Naive thymus-derived CD4-positive, alpha-beta T cell (primary cell): Measurements from ENCODE around the gene ADGRB2. TPM values are rescaled to one million over a fixed set of nuclear protein-coding genes. Genes with fewer than 3 reads are reported as not detected.

Source experiments
- ATAC-seq: fragments of 150-1000 bp; cut with Tn5 transposase; 2 replicates; pipeline ENCODE4 v1.10.0; 2021; ENCODE audit warnings: mild to moderate bottlenecking, moderate library complexity
- CTCF ChIA-PET: fragments of 350-600 bp; sonication (Branson Sonifier 250); formaldehyde crosslinking; loops from one replicate; lab custom pipeline; 2021; ENCODE audit warnings: antibody characterized with exemption; lab: Charles Lee
- POLR2A ChIA-PET: fragments of 350-600 bp; sonication (Branson Sonifier 250); formaldehyde crosslinking; loops from one replicate; lab custom pipeline; 2021; ENCODE audit warnings: antibody characterized with exemption, inconsistent platforms; lab: Charles Lee
- DNase-seq, 9 donors: peaks; one replicate each; pipeline versions ENCODE4 v3.0.0 to v3.0.0-alpha.2; 2020 to 2022; ENCODE audit warnings: mixed read lengths in 1 of 9
- H3K27ac ChIP-seq: one replicate; pipeline ENCODE4 v1.7.0; 2013; ENCODE audit warnings: mild to moderate bottlenecking, low read depth, low read length, moderate library complexity
- H3K27me3 ChIP-seq, 2 donors: one replicate each; pipeline ENCODE4 v1.7.0; 2013; ENCODE audit warnings: low read length in 2 of 2, mild to moderate bottlenecking in 2 of 2, moderate library complexity in 2 of 2; ENCODE audit not compliant: control insufficient read depth in 2 of 2, insufficient read depth in 2 of 2
- H3K36me3 ChIP-seq, 3 experiments: 1 replicate in 2 of 3; 2 replicates in 1 of 3; pipeline ENCODE4 v1.7.0; 2013; ENCODE audit warnings: low read length in 3 of 3, mild to moderate bottlenecking in 3 of 3, moderate library complexity in 1 of 3; ENCODE audit not compliant: insufficient read depth in 3 of 3, control insufficient read depth in 2 of 3
- H3K4me1 ChIP-seq, 2 donors: one replicate each; pipeline ENCODE4 v1.7.0; 2013; ENCODE audit warnings: low read length in 2 of 2, mild to moderate bottlenecking in 2 of 2, moderate library complexity in 1 of 2; ENCODE audit not compliant: control insufficient read depth in 2 of 2, insufficient read depth in 2 of 2
- H3K4me3 ChIP-seq: 2 replicates; pipeline ENCODE4 v1.7.0; 2013; ENCODE audit warnings: mild to moderate bottlenecking, low read length
- H3K9me3 ChIP-seq, 3 experiments: 1 replicate in 2 of 3; 2 replicates in 1 of 3; pipeline ENCODE4 v1.7.0; 2013; ENCODE audit warnings: low read length in 3 of 3; ENCODE audit not compliant: control insufficient read depth in 2 of 3
- H3K27ac Mint-ChIP-seq, 9 donors: one replicate each; pipeline ENCODE4 v1.8.0; 2020 to 2022; ENCODE audit warnings: mixed read lengths in 9 of 9, mild to moderate bottlenecking in 8 of 9, moderate library complexity in 5 of 9, inconsistent platforms in 2 of 9
- H3K27me3 Mint-ChIP-seq, 5 donors: one replicate each; pipeline ENCODE4 v1.8.0; 2021 to 2022; ENCODE audit warnings: mixed read lengths in 5 of 5, mild to moderate bottlenecking in 1 of 5
- H3K36me3 Mint-ChIP-seq, 5 donors: one replicate each; pipeline ENCODE4 v1.8.0; 2020 to 2022; ENCODE audit warnings: mixed read lengths in 5 of 5, mild to moderate bottlenecking in 3 of 5, inconsistent platforms in 1 of 5
- H3K4me1 Mint-ChIP-seq, 7 donors: one replicate each; pipeline ENCODE4 v1.8.0; 2020 to 2022; ENCODE audit warnings: mixed read lengths in 7 of 7, mild to moderate bottlenecking in 3 of 7, inconsistent platforms in 1 of 7
- H3K4me3 Mint-ChIP-seq, 10 donors: one replicate each; pipeline ENCODE4 v1.8.0; 2020 to 2022; ENCODE audit warnings: mild to moderate bottlenecking in 10 of 10, mixed read lengths in 10 of 10, moderate library complexity in 6 of 10, inconsistent platforms in 2 of 10
- H3K9me3 Mint-ChIP-seq, 11 donors: one replicate each; pipeline ENCODE4 v1.8.0; 2020 to 2022; ENCODE audit warnings: mixed read lengths in 11 of 11, mild to moderate bottlenecking in 4 of 11, inconsistent platforms in 1 of 11, moderate library complexity in 1 of 11
- intact Hi-C, 2 donors: fragments of 100-400 bp; cut with micrococcal nuclease; formaldehyde crosslinking; loops; one replicate each; pipeline ENCODE4 v1.15.1; 2023
- polyA plus RNA-seq, 2 donors: library from polyadenylated mRNA; unstranded; fragments of 300-500 nt; fragmentation: Illumina TruSeq; gene quantifications; one replicate each; pipeline ENCODE4 v1.2.3, GENCODE V29; 2021
- total RNA-seq, 6 experiments: library from RNA in 5 of 6; stranded (reverse) in 5 of 6; gene quantifications; 1 replicate in 5 of 6; 2 replicates in 1 of 6; pipeline ENCODE4 v1.2.3 and lab custom pipeline; 2021 to 2026

ADGRB2 gene
- total and polyA plus RNA-seq, 7 experiments from 2014 or later = 0.11 to 4.3 (median 0.43) TPM; not detected in 2

DNA sequence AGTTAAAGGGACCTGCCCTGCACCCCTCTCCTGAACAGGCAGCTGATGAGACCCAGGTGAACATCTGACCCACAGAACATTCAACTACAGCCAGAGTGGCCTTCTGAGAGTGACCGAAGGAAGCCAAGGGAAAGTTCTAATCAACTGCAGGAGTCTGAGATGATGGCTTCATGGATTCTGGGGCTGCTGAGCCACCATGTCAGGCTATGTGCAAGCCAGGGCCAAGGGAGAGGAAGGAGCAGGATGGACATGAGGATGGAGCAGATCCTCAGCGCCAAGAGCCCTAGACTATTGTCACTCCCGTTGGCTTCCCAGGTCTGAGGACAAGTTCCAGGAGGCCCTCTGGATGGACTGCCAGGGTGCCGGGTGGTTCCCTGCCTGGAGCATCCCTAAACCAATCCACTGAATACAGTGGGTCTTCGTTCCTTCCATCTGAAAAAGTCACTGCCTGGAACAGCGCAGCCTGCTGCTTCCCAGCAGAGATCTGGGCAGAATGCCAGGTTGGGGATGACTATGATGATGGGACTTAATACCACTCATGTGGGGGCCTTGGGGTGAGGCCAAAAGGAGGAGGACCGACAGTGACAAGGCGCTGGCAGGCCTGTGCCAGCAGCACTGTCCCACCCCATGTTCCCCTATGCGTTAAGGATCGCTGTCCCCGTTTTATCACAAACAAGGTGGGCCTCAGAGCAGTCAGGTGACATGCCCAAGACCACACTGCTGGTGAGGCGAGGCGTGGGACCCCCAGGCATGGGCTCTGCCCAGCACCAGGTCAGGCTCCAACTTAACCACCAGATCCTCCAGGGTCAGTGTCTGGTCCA is 31.9 kb upstream of the ADGRB2 start:
- POLR2A ChIA-PET = no interaction called here
- no peak overlapping the region for H3K27ac Mint-ChIP-seq

GRCh38 chr1:31795096-31795675 is 31.0 kb upstream of the ADGRB2 start:
- Mint-ChIP-seq H3K4me1 (peaks cover 0 to 3% (median 0%) of the 10 kb centered on the region in 7 donors), H3K27me3 (peaks cover 0 to 13% (median 0%) of the 10 kb centered on the region in 5 donors), H3K9me3 (no peaks in the 10 kb centered on the region), H3K27ac (no peak overlapping the region), H3K36me3 (no peaks in the 10 kb centered on the region), H3K4me3 (no peak overlapping the region)
- ATAC-seq = no peak
- no peaks in the 10 kb centered on the region for H3K4me1 ChIP-seq
- POLR2A ChIA-PET = no interaction called here
- H3K27me3 ChIP-seq = no peaks in the 10 kb centered on the region
- no peak overlapping the region for H3K27ac ChIP-seq
- no peaks in the 10 kb centered on the region for H3K36me3 ChIP-seq
- CTCF ChIA-PET = interaction anchor here (0.9 kb wide), 1 partner anchor 169 kb away, joined by 4 read pairs; no protein-coding TSS in a partner anchor
- H3K4me3 ChIP-seq = no peak overlapping the region
- no peaks in the 10 kb centered on the region for H3K9me3 ChIP-seq
- intact Hi-C loops = no loop called here
- DNase-seq = no peak

More for the DNA sequence above, 31.9 kb upstream of the ADGRB2 start:
- H3K4me1 Mint-ChIP-seq = peaks cover 0 to 6% (median 2%) of the 10 kb centered on the region in 7 donors
- DNase-seq = no peak
- Histone ChIP-seq H3K27me3 (no peaks in the 10 kb centered on the region), H3K4me3 (no peak overlapping the region), H3K27ac (no peak overlapping the region), H3K36me3 (no peaks in the 10 kb centered on the region), H3K9me3 (no peaks in the 10 kb centered on the region), H3K4me1 (no peaks in the 10 kb centered on the region)
- no peak for ATAC-seq
- intact Hi-C loops = no loop called here
- no peaks in the 10 kb centered on the region for H3K36me3 Mint-ChIP-seq
- H3K9me3 Mint-ChIP-seq = no peaks in the 10 kb centered on the region
- no peak overlapping the region for H3K4me3 Mint-ChIP-seq
- peaks cover 0 to 12% (median 0%) of the 10 kb centered on the region in 5 donors for H3K27me3 Mint-ChIP-seq
- CTCF ChIA-PET = no interaction called here

DNA sequence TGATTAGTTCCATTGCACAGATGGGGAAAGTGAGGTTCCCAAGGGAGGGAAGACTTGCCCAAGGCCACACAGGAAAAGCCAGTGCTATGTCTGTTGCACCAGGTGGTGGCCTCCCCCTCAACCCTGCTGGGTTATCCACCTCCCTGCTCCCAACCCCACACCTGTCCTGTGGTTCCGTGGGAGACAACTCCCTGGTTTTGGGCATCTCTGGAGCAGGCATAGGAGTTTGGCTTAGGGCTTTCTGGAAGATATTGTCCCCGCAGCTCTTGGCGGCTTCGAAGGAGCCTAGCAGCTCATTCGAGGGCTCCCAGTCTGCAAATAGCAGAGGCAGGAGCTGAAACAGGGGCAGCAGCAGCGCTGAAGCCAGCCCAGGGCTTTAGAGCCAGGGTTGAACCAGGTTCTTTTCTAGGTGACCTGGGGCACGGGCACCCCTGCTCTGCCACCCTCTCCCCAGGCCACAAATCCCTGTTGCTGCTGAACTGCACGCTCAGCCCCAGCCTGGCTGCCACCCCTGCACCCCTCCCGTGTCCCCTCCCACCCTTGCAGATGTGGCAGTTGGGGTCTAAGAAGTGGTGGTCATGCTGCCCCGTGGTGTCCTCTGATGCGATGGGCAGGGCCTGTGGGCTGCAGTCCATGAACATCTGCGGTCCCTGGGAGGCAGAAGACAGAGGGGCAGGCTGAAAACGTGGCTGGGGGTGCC is 29.6 kb upstream of the ADGRB2 start:
- POLR2A ChIA-PET = no interaction called here

GRCh38 chr1:31793086-31793485 is 28.9 kb upstream of the ADGRB2 start:
- H3K27ac Mint-ChIP-seq = peak overlapping the region in 1 of 9 donors; percentile 40

More for the DNA sequence above, 29.6 kb upstream of the ADGRB2 start:
- no peak for DNase-seq
- H3K4me3 Mint-ChIP-seq = no peak overlapping the region
- peaks cover 0 to 10% (median 3%) of the 10 kb centered on the region in 7 donors for H3K4me1 Mint-ChIP-seq
- Histone ChIP-seq H3K4me1 (peaks cover 0 to 5% of the 10 kb centered on the region in 2 donors), H3K27ac (no peak overlapping the region), H3K4me3 (no peak overlapping the region), H3K9me3 (no peaks in the 10 kb centered on the region), H3K27me3 (no peaks in the 10 kb centered on the region), H3K36me3 (no peaks in the 10 kb centered on the region)
- intact Hi-C loops = loop anchor here in 1 of 2 donors (1.0 kb wide), 1 partner anchor 130 kb away; no protein-coding TSS in a partner anchor
- CTCF ChIA-PET = interaction anchor here (0.7 kb wide), 1 partner anchor 149 kb away, joined by 3 read pairs; no protein-coding TSS in a partner anchor
- no peaks in the 10 kb centered on the region for H3K36me3 Mint-ChIP-seq
- H3K9me3 Mint-ChIP-seq = no peaks in the 10 kb centered on the region
- H3K27ac Mint-ChIP-seq = no peak overlapping the region
- H3K27me3 Mint-ChIP-seq = peaks cover 0 to 15% (median 0%) of the 10 kb centered on the region in 5 donors
- ATAC-seq = no peak

GRCh38 chr1:31792541-31792940 is 28.4 kb upstream of the ADGRB2 start:
- DNase-seq (no peak), ATAC-seq (no peak)
- no peaks in the 10 kb centered on the region for H3K36me3 ChIP-seq
- H3K9me3 Mint-ChIP-seq = no peaks in the 10 kb centered on the region
- H3K27me3 ChIP-seq = no peaks in the 10 kb centered on the region
- H3K27ac Mint-ChIP-seq = no peak overlapping the region
- no peak overlapping the region for H3K4me3 Mint-ChIP-seq
- peaks cover 0 to 15% (median 0%) of the 10 kb centered on the region in 5 donors for H3K27me3 Mint-ChIP-seq
- intact Hi-C loops = no loop called here
- ChIA-PET POLR2A (no interaction called here), CTCF (interaction anchor here (6.4 kb wide), 1 partner anchor 129 kb away, joined by 70 read pairs; no protein-coding TSS in a partner anchor)
- no peak overlapping the region for H3K4me3 ChIP-seq
- peaks cover 3 to 5% of the 10 kb centered on the region in 2 donors for H3K4me1 ChIP-seq
- peaks cover 5 to 17% (median 8%) of the 10 kb centered on the region in 7 donors for H3K4me1 Mint-ChIP-seq
- H3K9me3 ChIP-seq = no peaks in the 10 kb centered on the region
- no peaks in the 10 kb centered on the region for H3K36me3 Mint-ChIP-seq
- no peak overlapping the region for H3K27ac ChIP-seq

More at GRCh38 chr1:31793086-31793485, 28.9 kb upstream of the ADGRB2 start:
- ChIA-PET POLR2A (no interaction called here), CTCF (no interaction called here)
- H3K4me3 Mint-ChIP-seq = no peak overlapping the region
- peaks cover 0 to 15% (median 0%) of the 10 kb centered on the region in 5 donors for H3K27me3 Mint-ChIP-seq
- ATAC-seq = no peak
- peaks cover 0 to 12% (median 5%) of the 10 kb centered on the region in 7 donors for H3K4me1 Mint-ChIP-seq
- H3K27me3 ChIP-seq = no peaks in the 10 kb centered on the region
- H3K4me3 ChIP-seq = no peak overlapping the region
- H3K27ac ChIP-seq = no peak overlapping the region
- peaks cover under 1 to 5% of the 10 kb centered on the region in 2 donors for H3K4me1 ChIP-seq
- intact Hi-C loops = no loop called here
- no peaks in the 10 kb centered on the region for H3K36me3 ChIP-seq
- H3K36me3 Mint-ChIP-seq = no peaks in the 10 kb centered on the region
- DNase-seq = no peak
- H3K9me3 ChIP-seq = no peaks in the 10 kb centered on the region
- H3K9me3 Mint-ChIP-seq = no peaks in the 10 kb centered on the region

- H3K9me3 ChIP-seq = no peaks in the 10 kb centered on the region
- no peak for ATAC-seq
- POLR2A ChIA-PET = interaction anchor here (0.6 kb wide), 1 partner anchor 20 kb away, joined by 3 read pairs; no protein-coding TSS in a partner anchor
- CTCF ChIA-PET = interaction anchor here (6.4 kb wide), 1 partner anchor 128 kb away, joined by 70 read pairs; no protein-coding TSS in a partner anchor
- intact Hi-C loops = no loop called here
- Mint-ChIP-seq H3K27me3 (peaks cover 0 to 15% (median 0%) of the 10 kb centered on the region in 5 donors), H3K27ac (no peak overlapping the region), H3K4me3 (no peak overlapping the region), H3K9me3 (no peaks in the 10 kb centered on the region), H3K4me1 (peaks cover 7 to 17% (median 9%) of the 10 kb centered on the region in 7 donors), H3K36me3 (no peaks in the 10 kb centered on the region)
- no peak overlapping the region for H3K27ac ChIP-seq
- no peak for DNase-seq
- H3K36me3 ChIP-seq = no peaks in the 10 kb centered on the region
- no peaks in the 10 kb centered on the region for H3K27me3 ChIP-seq
- H3K4me3 ChIP-seq = no peak overlapping the region
- peaks cover 3 to 5% of the 10 kb centered on the region in 2 donors for H3K4me1 ChIP-seq
These were observed 28.0 kb upstream of the ADGRB2 start for GRCh38 chr1:31792116-31792515.
